GM18517 (cell line): ENCODE results near the gene LRP1-AS.

ENCODE experiments used
- ATAC-seq: cut with Tn5 transposase; IDR thresholded peaks from one replicate; pipeline ENCODE4 v1.9.1; 2021; ENCODE audit warnings: mild to moderate bottlenecking, moderate library complexity; ENCODE audit not compliant: unreplicated experiment

LRP1-AS gene

GRCh38 chr12:57180321-57180989 is 33.0 kb upstream of the LRP1-AS start:
- ATAC-seq, result no peak

- ATAC-seq, result no peak
Observed at GRCh38 chr12:57179331-57180086, 32.1 kb upstream of the LRP1-AS start.

- ATAC-seq, result no peak
Observed at GRCh38 chr12:57178213-57178612, 30.8 kb upstream of the LRP1-AS start.

- ATAC-seq, result no peak
Observed at GRCh38 chr12:57177354-57177753, 29.9 kb upstream of the LRP1-AS start.

GRCh38 chr12:57176846-57177245 is 29.4 kb upstream of the LRP1-AS start:
- no peak for ATAC-seq

- ATAC-seq, result no peak
Observed at GRCh38 chr12:57176139-57176477, 28.7 kb upstream of the LRP1-AS start.

GRCh38 chr12:57175428-57176138 is 28.2 kb upstream of the LRP1-AS start:
- no peak for ATAC-seq

- no peak for ATAC-seq
Observed at GRCh38 chr12:57173683-57174082, 26.3 kb upstream of the LRP1-AS start.

- no peak for ATAC-seq
Observed at GRCh38 chr12:57173089-57173488, 25.7 kb upstream of the LRP1-AS start.

- ATAC-seq, result no peak
Observed at GRCh38 chr12:57171668-57172067, 24.2 kb upstream of the LRP1-AS start.

- no peak for ATAC-seq
Observed at GRCh38 chr12:57170927-57171326, 23.5 kb upstream of the LRP1-AS start.

GRCh38 chr12:57170408-57170807 is 23.0 kb upstream of the LRP1-AS start:
- no peak for ATAC-seq

- no peak for ATAC-seq
Observed at GRCh38 chr12:57169969-57170368, 22.6 kb upstream of the LRP1-AS start.

GRCh38 chr12:57169046-57169795 is 21.8 kb upstream of the LRP1-AS start:
- ATAC-seq, result no peak

- ATAC-seq, result no peak
Observed at GRCh38 chr12:57168058-57168457, 20.6 kb upstream of the LRP1-AS start.

- ATAC-seq, result no peak
Observed at GRCh38 chr12:57166971-57167371, 19.6 kb upstream of the LRP1-AS start.

- ATAC-seq, result no peak
Observed at GRCh38 chr12:57165741-57166140, 18.3 kb upstream of the LRP1-AS start.

- no peak for ATAC-seq
Observed at GRCh38 chr12:57164966-57165625, 17.7 kb upstream of the LRP1-AS start.

- ATAC-seq, result no peak
Observed at GRCh38 chr12:57164454-57164853, 17.0 kb upstream of the LRP1-AS start.

GRCh38 chr12:57162553-57163125 is 15.2 kb upstream of the LRP1-AS start:
- no peak for ATAC-seq
